Measurements from ENCODE around the gene CHFR.

- no peak for TF ChIP-seq POLR2AphosphoS5 (IDR thresholded peaks at IDR 0.05)
- TF ChIP-seq, protein P1, sequence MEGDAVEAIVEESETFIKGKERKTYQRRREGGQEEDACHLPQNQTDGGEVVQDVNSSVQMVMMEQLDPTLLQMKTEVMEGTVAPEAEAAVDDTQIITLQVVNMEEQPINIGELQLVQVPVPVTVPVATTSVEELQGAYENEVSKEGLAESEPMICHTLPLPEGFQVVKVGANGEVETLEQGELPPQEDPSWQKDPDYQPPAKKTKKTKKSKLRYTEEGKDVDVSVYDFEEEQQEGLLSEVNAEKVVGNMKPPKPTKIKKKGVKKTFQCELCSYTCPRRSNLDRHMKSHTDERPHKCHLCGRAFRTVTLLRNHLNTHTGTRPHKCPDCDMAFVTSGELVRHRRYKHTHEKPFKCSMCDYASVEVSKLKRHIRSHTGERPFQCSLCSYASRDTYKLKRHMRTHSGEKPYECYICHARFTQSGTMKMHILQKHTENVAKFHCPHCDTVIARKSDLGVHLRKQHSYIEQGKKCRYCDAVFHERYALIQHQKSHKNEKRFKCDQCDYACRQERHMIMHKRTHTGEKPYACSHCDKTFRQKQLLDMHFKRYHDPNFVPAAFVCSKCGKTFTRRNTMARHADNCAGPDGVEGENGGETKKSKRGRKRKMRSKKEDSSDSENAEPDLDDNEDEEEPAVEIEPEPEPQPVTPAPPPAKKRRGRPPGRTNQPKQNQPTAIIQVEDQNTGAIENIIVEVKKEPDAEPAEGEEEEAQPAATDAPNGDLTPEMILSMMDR (IDR thresholded peaks at IDR 0.05), result no peak
- no peak for TF ChIP-seq POLR2A (IDR thresholded peaks at IDR 0.05)
Measured at GRCh38 chr12:132936163-132936562, 48.8 kb upstream of the CHFR start.

Data from stomach (tissue), 4 donors.